ENCODE results near the gene RBM47. TPM values are rescaled to one million over a fixed set of nuclear protein-coding genes. Genes with fewer than 3 reads are reported as not detected.
A peak's percentile ranks its signal among the peaks of the same experiment; 100 is the strongest.

The RBM47 gene
- total RNA-seq, 1 experiment from 2014 or later = 70.3 TPM

DNA sequence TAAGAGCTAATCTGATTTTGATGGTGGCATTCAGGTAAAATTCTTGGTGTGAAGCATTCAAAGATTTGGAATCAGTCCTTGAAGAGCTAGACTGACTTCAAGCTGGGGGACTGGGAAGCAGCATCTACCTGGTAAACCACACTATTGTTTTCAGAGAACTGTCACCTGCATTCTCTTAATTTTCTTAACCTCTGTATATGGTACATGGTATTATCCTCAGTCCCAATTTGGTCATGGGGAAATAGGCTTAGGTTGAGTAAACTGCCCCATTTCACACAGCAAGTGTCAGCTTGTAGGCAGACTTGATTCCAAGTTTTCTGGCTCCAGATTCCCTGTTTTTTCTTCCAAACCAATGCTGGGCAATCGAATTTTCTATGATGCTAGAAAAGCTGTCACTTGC lies 190.1 kb downstream of the RBM47 start:
- Histone ChIP-seq H4K5ac (ENCODE audit: insufficient read length, low read depth, low read length) (no peak overlapping the region), H4K91ac (ENCODE audit: insufficient read length, low read depth, low read length) (no peak overlapping the region), H2AK5ac (ENCODE audit: insufficient read length, low read length) (no peak overlapping the region), H3K4me1 (ENCODE audit: insufficient read depth, low read length) (no peaks in the 10 kb centered on the region; the same call in 1 of the 2 replicates), H3K18ac (ENCODE audit: insufficient read length, low read depth, low read length) (no peak overlapping the region), H3T11ph (ENCODE audit: low read length) (no peak overlapping the region), H3K23ac (ENCODE audit: insufficient read length, low read depth, low read length) (no peak overlapping the region), H3K4ac (ENCODE audit: low read depth, low read length) (no peak overlapping the region), H3K4me2 (ENCODE audit: insufficient read depth, insufficient read length, low read length) (no peak overlapping the region), H2BK120ac (ENCODE audit: low read depth, low read length, poor library complexity, severe bottlenecking) (no peak overlapping the region), H2AFZ (ENCODE audit: low read length) (no peak overlapping the region), H2BK15ac (ENCODE audit: low read depth, low read length) (no peak overlapping the region), H3K14ac (ENCODE audit: insufficient read depth, low read length) (no peak overlapping the region), H4K20me1 (ENCODE audit: control insufficient read depth, insufficient read depth, insufficient read length) (no peaks in the 10 kb centered on the region), H2BK5ac (ENCODE audit: insufficient read length, low read length) (no peak overlapping the region), H3K9ac (ENCODE audit: extremely low read depth, insufficient read length, low read length) (no peak overlapping the region), H3K79me1 (ENCODE audit: insufficient read depth, low read depth, low read length, poor library complexity, severe bottlenecking) (no peaks in the 10 kb centered on the region), H3K23me2 (ENCODE audit: insufficient read length, low read depth, low read length, poor library complexity, severe bottlenecking) (no peaks in the 10 kb centered on the region), H3K56ac (ENCODE audit: insufficient read length, low read depth, low read length) (no peak overlapping the region), H2BK20ac (ENCODE audit: low read depth, low read length, poor library complexity, severe bottlenecking) (no peak overlapping the region), H3K27ac (ENCODE audit: insufficient read length, low read depth, low read length) (no peak overlapping the region), H4K8ac (replicated peaks; ENCODE audit: insufficient read length, low read depth, low read length) (no peak overlapping the region), H3K27me3 (ENCODE audit: insufficient read depth, low read length) (no peaks in the 10 kb centered on the region), H2BK12ac (ENCODE audit: insufficient read length, low read depth, low read length) (no peak overlapping the region), H3K79me2 (ENCODE audit: insufficient read depth, low read length) (0 out of 2 replicates have a peak, but pooled peaks cover 2% of the 10 kb centered on the region), H3K9me3 (ENCODE audit: control insufficient read depth, low read depth, low read length) (no peaks in the 10 kb centered on the region)
- WGBS (ENCODE audit: extremely low coverage, insufficient read length, low lambda C conversion rate) = no CpG with 5 or more reads among the region's 1 CpG
- Mint-ChIP-seq H3K27me3 (ENCODE audit: low read depth) (no peaks in the 10 kb centered on the region), H3K36me3 (ENCODE audit: insufficient read depth in 1 of 3, low read depth in 3 of 3) (peaks cover 11 to 28% (median 22%) of the 10 kb centered on the region in 3 experiments), H3K4me3 (no peak overlapping the region), H3K4me1 (peaks cover 9 to 14% of the 10 kb centered on the region in 2 experiments), H3K27ac (0 out of 7 replicates have a peak overlapping the region, but pooled peaks of 1 of the 3 experiments have one; percentile 32), H3K9me3 (no peaks in the 10 kb centered on the region; a peak in 1 of 5 replicates)
- no peak for DNase-seq
- TF ChIP-seq, protein P1, sequence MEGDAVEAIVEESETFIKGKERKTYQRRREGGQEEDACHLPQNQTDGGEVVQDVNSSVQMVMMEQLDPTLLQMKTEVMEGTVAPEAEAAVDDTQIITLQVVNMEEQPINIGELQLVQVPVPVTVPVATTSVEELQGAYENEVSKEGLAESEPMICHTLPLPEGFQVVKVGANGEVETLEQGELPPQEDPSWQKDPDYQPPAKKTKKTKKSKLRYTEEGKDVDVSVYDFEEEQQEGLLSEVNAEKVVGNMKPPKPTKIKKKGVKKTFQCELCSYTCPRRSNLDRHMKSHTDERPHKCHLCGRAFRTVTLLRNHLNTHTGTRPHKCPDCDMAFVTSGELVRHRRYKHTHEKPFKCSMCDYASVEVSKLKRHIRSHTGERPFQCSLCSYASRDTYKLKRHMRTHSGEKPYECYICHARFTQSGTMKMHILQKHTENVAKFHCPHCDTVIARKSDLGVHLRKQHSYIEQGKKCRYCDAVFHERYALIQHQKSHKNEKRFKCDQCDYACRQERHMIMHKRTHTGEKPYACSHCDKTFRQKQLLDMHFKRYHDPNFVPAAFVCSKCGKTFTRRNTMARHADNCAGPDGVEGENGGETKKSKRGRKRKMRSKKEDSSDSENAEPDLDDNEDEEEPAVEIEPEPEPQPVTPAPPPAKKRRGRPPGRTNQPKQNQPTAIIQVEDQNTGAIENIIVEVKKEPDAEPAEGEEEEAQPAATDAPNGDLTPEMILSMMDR (conservative IDR thresholded peaks at IDR 0.05) = no peak

Measured in H9 (cell line).